HG03103 (cell line): Measurements from ENCODE around the gene DYNLL1.
"Not testable (repeated sequence)": the region's sequence is repeated elsewhere in the genome, so short reads cannot be mapped to it uniquely, and the experiment has no call there.

Experiments
- ATAC-seq: cut with Tn5 transposase; IDR thresholded peaks from one replicate; pipeline ENCODE4 v1.9.1; 2021; ENCODE audit warnings: low read depth; ENCODE audit not compliant: unreplicated experiment

Gene DYNLL1

DNA sequence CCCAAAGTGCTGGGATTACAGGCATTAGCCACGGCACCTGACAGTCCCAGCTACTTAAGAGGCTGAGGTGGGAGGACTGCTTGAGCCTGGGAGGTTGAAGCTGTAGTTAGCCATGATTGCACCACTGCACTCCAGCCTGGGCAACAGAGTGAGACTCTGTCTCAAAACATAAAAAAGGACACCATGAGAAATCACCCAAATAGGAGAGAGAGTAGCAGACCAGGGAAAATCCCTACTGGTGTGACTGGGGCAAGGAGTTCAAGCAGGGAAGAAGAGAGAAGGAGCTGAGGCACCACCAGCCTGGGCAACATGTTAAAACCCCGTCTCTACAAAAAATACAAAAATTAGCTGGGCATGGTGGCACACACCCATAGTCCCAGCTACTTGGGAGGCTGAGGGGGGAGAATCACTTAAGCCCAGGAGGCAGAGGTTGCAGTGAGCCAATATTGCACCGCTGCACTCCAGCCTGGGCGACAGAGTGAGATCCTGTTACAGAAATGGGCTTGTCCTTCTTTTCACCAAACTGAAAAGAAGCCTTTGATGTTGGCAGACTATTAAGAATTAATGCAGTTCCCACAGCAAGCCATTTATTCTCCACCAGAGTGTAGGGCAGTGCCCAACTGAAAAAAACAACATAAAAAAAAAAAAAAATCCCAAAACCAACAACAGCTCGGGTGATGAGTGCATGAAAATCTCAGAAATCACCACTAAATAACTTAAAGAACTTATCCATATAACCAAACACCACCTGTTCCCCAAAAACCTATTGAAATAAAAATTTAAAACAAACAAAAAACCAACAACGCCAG is 21.9 kb upstream of the DYNLL1 start:
- ATAC-seq, result no peak

DNA sequence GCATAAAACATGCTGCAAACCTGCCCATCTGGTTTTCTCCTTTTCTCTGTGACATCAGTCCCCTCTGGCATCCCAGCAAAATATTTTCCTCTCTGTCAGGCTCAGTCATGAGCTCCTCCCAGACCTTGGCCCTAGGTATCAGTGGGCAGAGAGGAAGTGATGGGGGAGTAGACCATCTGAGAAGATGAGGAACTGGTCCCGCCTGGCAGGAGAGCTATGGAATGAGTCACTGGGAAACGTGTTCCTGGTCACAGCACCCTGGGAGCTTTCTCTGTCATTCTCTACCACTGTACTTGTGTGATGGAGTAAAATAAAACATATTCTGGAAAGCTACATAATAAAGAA is 21.3 kb upstream of the DYNLL1 start:
- ATAC-seq, result no peak

GRCh38 chr12:120475643-120476042 is 20.3 kb upstream of the DYNLL1 start:
- ATAC-seq, result no peak

- no peak for ATAC-seq
Measured at GRCh38 chr12:120479458-120479857, 16.5 kb upstream of the DYNLL1 start.

DNA sequence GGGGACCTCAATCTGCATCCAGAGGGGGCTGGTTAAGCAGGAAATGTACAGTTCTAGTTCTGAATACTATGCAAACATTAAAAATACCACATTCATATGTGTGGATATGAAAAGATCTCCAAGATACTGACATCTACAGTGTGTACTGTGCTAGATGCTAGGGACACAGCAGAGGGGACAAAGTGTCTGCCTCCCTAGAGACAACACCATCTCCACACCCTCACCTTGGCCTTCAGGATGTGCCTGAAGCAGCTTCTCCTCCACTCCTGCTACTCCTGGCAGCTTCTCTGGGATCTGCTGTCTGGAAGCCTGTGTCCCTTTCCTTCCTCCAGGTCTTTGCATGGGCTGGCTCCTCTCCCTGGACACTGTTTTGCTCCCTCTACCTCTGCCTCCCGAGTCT is 15.7 kb upstream of the DYNLL1 start:
- ATAC-seq, result no peak

DNA sequence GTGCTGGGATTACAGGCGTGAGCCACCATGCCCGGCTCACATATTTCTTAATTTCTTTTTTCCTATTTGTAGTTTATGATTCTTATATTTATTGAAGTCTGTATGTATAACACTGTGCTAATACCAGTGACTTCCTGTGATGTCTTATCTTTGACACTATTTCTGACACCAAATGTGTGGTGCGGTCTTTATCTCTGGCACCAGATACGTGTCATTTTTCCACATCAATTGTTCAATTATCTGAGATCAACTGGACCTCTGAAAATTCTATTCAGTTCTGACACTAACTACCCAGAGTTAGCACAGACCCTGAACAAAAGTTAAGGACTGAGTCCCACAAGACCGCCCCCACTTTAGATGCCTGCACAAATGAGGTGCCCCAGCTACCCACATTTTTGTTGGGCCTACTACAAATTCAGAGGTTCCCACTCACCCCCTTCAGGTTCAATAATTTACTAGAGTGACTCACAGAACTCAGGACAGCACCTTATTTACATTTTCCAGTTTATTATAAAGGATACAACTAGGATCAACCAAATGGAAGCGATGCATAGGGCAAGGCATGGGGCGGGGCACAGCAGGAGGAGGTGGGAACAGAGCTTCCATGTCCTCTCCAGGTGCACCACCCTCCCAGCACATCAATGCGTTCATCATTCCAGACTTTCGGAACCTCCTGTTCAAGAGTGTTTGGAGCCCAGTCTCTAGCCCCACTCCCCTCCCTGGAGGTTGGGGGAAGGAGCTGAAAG is 14.7 kb upstream of the DYNLL1 start:
- ATAC-seq, result no peak

- ATAC-seq, result no peak
Measured at GRCh38 chr12:120483621-120484020, 12.3 kb upstream of the DYNLL1 start.

DNA sequence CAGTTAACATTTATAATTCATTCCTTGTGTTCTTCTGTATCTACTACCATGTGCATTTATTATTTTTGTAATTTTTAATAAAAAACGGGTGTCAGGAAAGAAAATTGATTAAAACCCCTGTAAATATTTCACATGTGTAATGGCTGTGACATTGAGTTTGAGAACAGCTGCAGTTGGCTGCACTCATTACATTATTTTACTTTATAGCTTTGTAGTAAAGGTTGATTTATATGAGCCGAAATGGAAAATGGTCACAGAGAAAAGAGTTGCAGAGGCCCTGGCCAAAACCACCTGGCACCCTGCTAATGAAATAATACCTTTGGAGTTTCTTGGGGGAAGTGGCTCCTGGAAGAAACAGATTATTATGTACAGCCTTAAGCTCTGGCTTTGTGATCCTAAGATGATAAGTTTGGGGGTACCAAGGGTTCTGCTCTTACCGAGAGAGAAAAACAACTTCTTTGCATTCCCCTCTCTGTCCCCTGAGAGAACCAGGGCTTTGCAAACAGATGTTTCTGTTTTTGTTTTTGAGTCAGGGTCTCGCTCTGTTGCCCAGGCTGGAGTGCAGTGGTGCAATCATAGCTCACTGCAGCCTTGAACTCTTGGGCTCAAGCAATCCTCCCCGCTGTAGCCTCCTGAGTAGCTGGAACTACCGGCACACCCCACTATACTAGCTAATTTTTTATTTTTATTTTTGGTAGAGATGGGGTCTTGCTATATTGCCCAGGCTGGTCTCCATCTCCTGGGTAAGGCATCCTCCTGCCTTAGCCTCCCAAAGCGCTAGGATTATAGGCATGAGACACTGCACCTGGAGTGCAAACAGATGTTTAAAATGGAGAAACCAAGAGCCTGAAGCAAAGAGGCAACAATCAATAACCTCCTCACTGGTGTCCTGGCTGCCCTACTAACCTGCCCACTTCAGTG is 9.7 kb upstream of the DYNLL1 start:
- ATAC-seq, result no peak

DNA sequence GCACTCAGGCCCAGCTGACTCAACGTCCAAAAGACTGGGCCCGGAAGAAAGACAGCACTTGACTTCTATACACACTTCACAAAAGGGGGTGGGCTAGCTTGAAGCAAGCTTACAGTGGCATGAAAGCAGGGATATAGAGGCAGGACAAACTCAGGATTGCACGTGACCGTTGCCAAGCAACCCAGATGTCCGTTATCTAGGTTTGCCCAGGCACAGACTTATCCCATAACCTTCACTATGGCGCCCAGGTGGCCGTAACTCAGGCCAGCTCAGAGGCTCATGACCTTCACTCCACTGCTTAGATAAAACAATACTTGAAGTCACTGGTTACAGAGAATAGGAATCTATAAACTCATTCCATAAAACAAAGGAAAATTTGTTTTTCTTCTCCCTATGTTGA is 8.4 kb upstream of the DYNLL1 start:
- not testable (repeated sequence) for ATAC-seq

DNA sequence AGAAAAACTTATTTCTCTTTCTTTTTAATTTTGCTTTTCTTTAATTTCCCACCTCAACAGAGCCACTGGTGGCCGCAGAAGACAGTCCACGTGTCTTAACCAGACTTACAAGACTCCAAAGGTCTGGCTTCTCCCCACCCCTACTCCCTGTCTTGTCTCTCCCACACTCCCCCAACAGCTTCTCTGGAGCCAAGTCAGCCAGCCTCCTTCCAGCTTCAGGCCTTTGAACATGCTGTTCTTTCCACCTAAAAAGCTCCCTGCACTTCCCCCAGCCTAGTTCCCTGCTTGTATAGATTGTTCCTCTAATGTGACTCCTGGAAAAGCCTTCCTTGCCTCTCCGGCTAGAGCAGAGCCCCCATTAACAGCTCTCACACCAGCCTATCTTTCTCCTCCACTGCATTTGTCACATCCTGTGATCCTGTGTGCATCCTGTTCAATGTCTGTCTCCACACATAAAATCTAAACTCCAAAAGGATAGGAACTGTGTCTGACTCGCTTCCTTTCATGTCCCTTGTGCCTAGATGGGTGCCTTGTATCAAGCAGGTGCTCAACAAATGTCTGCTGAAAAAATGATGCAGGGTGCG is 7.8 kb upstream of the DYNLL1 start:
- no peak for ATAC-seq

DNA sequence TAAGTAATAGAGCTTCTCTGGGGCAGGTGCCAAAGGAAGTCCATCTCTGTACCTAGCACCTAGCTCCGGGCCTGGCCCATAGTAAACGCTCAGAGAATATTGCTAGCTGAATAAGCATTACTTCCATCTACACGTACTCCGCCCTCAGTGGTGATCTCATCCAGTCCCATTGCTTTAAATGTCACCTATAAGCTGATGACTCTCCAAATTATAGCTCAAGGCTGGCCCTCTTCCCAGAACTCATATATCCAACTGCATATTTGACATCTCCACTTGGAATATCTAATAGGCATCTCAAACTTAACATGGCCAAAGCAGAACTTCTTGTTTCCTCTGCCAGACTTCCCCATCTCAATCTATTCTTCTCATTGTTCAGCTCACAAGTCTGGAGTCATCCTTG is 6.9 kb upstream of the DYNLL1 start:
- no peak for ATAC-seq

GRCh38 chr12:120490325-120490724 is 5.6 kb upstream of the DYNLL1 start:
- no peak for ATAC-seq

GRCh38 chr12:120490833-120491512 is 4.9 kb upstream of the DYNLL1 start:
- ATAC-seq, result no peak

- no peak for ATAC-seq
Measured at GRCh38 chr12:120495186-120495730, 655 bp upstream of the DYNLL1 start.

DNA sequence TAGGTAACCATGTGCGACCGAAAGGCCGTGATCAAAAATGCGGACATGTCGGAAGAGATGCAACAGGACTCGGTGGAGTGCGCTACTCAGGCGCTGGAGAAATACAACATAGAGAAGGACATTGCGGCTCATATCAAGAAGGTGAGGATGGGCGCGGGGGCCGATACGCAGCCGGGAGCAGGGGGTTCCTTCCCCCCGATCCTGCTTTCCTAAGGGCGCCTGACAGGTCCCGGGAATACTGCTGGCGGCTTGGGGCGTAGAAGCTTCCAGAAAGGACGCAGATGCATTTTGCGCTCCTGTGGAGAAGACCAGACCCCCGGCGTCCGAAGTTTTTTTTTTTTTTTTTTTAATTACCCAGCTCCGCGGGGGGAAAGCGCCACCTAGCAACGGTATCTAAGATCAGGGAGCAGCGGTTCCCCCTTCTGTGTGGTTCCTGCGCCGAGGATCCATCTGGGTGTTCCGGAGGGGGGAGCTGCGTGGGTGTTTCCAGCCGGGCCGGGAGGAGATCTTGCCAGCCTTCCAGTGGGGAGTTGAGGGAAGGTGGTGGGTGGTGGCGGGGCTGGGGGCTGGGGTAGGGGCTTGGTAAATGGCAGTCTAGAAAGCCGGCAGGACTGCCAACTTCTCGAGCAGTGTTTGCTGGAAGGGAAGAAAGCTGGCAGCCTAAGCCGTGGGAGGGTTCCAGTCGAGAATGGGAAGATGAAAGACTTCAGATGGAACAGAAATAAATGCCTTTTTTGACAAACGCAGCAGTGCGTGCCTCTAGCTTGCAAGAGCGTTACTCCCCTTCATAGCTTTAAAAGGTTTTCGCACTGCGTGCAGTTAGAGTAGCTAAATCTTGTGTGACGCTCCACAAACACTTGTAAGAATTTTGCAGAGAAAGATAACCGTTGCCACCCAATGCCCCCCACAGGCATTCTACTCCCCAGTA is 764 bp downstream of the DYNLL1 start:
- ATAC-seq, result no peak

GRCh38 chr12:120497524-120498150 is 1.7 kb downstream of the DYNLL1 start:
- ATAC-seq, result no peak

DNA sequence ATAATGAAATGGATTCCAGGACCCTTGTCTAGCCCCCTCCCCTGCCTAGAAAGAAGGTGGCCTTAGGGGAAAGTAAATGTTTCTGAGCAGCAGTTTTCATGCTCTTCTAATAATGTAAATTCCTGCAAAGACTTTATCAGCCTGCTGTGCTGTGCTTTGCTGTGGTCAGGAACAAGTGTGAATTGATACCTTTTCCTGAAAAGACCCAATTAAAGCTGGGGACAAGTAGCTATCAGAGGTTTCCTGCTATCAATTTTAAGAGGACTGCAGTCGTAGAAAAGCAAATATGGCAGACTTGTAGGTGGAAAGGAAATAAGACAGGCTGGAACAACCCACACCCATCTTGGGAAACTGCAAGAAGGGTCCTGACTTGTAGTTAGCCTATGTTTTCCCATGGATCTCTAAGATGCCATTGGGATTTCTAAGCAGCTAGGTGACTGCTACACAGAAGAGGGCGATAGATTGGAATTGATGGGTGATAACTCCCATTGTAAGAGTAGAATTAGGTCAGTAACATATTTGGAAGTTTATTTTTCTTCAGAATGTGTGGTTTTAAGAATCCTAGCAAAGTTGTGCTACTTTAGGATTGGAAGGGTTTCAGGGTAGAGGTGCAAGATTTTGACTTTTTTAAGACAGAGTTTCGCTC is 3.1 kb downstream of the DYNLL1 start:
- no peak for ATAC-seq

GRCh38 chr12:120500581-120500980 is 4.7 kb downstream of the DYNLL1 start:
- no peak for ATAC-seq
